ENCODE data around the gene SLC10A3.

The SLC10A3 gene

DNA sequence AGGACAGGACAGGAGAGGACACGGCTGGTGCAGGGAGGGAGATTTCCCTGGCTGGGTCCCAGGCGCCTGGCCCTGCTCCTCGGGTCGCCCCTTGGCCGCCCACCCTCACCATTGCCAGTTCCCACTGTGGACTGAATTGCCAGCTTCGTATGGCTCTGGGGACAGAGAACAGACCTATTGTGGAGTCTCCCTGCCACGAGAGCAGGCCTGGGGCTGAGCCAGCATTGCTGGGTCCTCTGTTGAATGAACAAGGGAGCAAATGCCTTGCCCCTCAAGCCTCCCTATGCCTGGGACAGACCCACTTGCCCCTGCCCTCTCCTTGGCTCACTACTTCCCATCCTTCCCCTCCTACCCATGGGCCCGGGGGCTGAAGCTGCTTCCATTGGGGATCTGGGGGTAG, 28.0 kb downstream of the SLC10A3 start:
- no peak overlapping the region for H3K4me3 ChIP-seq (ENCODE audit: low read length)
- DNase-seq (ENCODE audit: low read depth), result no peak
- TF ChIP-seq, protein P1, sequence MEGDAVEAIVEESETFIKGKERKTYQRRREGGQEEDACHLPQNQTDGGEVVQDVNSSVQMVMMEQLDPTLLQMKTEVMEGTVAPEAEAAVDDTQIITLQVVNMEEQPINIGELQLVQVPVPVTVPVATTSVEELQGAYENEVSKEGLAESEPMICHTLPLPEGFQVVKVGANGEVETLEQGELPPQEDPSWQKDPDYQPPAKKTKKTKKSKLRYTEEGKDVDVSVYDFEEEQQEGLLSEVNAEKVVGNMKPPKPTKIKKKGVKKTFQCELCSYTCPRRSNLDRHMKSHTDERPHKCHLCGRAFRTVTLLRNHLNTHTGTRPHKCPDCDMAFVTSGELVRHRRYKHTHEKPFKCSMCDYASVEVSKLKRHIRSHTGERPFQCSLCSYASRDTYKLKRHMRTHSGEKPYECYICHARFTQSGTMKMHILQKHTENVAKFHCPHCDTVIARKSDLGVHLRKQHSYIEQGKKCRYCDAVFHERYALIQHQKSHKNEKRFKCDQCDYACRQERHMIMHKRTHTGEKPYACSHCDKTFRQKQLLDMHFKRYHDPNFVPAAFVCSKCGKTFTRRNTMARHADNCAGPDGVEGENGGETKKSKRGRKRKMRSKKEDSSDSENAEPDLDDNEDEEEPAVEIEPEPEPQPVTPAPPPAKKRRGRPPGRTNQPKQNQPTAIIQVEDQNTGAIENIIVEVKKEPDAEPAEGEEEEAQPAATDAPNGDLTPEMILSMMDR (conservative IDR thresholded peaks at IDR 0.05; ENCODE audit: low read length), result no peak

DNA sequence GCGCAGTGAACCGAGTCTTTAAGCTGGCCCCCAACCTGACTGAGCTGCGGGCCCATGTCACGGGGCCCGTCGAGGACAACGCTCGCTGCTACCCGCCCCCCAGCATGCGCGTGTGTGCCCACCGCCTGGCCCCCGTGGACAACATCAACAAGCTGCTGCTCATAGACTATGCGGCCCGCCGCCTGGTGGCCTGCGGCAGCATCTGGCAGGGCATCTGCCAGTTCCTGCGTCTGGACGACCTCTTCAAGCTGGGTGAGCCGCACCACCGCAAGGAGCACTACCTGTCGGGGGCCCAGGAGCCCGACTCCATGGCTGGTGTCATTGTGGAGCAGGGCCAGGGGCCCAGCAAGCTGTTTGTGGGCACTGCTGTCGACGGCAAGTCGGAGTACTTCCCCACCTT, 30.1 kb downstream of the SLC10A3 start:
- H3K4me3 ChIP-seq (ENCODE audit: low read length), result peak overlapping the region; percentile 66
- TF ChIP-seq, protein P1 (conservative IDR thresholded peaks at IDR 0.05; ENCODE audit: low read length), result peak; percentile 41
- DNase-seq (ENCODE audit: low read depth), result no peak

DNA sequence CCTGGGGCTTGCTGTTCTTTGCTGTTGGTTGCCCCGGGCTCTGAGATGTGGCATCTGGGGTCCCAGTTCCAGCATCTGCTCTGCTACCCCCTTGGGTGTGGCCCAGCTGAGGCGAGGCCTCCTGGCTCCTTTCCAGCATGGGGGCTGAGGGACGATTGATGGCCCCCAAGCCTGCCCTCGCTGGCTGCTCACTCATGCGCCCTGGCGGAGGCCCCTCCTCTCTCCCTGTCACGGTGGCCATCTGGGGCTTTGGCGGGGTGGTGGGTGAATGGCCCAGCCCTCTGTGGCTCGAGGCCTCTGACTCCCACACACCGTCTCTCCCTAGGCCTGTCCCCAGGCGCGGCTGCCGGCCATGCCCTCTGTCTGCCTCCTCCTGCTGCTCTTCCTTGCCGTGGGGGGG, 30.6 kb downstream of the SLC10A3 start:
- H3K4me3 ChIP-seq (ENCODE audit: low read length), result peak overlapping the region; percentile 66
- DNase-seq (ENCODE audit: low read depth), result no peak
- TF ChIP-seq, protein P1 (conservative IDR thresholded peaks at IDR 0.05; ENCODE audit: low read length), result no peak

DNA sequence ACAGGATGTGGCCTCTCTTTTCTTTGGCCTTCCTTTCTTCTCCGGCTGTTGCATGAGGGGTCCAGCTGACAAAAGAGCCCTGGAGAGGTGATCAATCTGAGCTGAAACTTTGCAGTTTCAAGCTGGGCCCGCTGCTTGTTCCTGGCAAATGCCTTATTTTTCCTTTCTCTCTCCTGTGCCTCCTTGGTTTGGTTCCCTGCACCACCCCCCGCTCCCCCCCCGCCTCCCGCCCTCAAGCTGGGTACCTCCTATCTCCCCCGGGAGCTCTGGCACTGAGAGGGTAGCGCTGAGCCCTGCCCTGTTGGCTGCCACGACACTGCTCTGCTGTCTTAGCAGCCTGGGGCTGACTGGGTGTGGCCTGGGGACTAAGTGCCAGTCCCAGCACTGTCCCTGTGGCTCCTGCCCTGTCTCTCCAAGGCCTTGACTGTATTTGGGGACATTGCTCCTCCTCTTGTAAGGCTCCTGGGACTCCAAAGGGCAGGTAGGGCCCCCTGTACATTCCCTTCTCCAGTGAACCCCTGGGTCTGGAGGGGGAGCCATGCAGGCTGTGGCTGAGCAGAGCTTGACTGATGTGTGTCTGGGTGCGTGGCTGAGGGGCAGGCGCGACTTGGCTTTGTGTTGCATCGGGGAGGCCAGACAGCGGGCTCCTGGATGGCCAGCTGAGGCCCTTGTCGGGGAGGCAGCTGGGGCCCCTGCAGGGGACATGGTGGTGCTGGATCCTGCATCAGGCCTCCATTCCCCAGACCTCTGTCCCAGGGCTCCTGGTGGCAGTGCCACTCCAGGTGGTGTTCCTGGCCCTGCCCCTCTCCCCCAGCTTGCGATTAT, 31.3 kb downstream of the SLC10A3 start:
- no peak for DNase-seq (ENCODE audit: low read depth)
- peak overlapping the region; percentile 66 for H3K4me3 ChIP-seq (ENCODE audit: low read length)
- TF ChIP-seq, protein P1 (conservative IDR thresholded peaks at IDR 0.05; ENCODE audit: low read length), result no peak

DNA sequence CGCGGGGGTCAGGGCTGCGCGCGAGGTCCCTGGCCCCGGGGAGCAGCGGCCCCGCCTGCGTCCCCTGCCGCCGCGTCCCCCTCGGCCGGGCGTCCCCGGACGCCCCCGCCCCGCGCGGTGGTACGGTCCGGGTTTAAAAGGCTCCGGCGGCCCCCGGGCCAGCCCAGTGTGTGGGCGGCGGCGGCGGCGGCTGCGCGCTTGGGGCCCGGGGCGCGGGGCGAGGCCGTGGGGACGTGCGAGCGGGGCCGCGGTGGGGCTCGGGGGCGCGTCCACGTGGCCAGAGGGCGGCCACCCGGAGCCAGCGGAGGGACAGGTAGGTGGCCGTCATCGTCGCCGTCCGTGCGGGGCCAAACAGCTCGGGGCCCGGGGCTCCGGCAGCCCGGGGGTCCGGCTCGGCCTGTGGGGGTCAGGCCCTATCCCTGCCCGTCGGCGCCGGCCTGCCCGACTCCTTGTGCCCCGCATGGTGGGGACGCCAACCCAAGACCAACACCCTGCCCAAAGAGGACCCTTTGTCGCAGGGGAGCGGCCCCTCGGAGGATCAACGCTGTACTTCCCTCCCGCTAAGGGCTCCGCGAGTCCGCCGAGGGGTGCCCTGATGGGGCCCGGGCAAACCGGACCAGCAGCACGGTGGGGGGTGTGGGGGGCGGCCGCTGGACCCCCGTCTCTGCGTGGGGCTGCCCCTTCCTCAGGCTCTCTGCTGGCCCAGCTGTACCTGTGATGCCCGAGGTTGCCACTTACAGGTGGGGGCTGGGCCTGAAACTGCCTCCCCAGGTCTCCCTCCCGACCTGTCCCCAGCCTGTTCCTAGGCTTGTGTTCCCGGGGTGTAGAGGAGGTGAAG, 32.1 kb downstream of the SLC10A3 start, which contains the start of gene PLXNA3:
Gene PLXNA3, plus strand, starts transcription at position 166 of the 838 bp plus-strand sequence. CDS start 1,903 bp downstream, outside the sequence.
- TF ChIP-seq, protein P1 (conservative IDR thresholded peaks at IDR 0.05; ENCODE audit: low read length), result no peak
- peak within 1 kb of the TSS; percentile 66 for H3K4me3 ChIP-seq (ENCODE audit: low read length)
- DNase-seq (ENCODE audit: low read depth), result peak; percentile 31

DNA sequence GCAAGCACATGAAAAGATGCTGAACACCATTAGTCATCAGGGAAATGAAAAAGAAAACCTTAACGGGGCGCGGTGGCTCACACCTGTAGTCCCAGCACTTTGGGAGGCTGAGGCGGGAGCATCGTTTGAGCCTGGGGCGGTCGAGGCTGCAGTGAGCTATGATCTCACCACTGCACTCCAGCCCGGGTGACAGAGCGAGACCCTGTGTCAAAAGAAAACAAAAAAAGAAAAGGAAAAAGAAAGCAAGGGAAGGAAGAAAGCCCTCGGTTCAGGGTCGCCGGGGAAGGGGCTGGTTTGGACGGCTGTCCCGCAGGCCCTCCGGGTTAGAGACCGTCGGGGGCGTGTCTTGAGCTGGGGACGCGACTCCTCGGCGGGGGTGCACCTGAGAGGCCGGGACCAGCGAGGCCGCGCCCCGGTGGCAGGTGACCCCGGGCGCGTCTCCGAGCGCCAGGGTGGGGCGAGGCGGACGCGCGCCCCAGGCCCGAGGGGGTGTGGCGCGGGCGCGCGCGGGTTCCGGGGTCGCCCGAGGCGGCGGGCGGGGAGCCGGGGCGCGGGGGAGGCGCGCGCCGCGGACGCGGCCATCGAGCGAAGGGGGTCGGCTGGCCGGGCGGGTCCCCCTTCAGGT, 32.8 kb downstream of the SLC10A3 start:
- no peak for DNase-seq (ENCODE audit: low read depth)

More for the DNA sequence above, 32.8 kb downstream of the SLC10A3 start:
- TF ChIP-seq, protein P1 (conservative IDR thresholded peaks at IDR 0.05; ENCODE audit: low read length), result no peak
- H3K4me3 ChIP-seq (ENCODE audit: low read length), result peak overlapping the region; percentile 55
